Lower lobe of right lung (tissue), 2 donors: ENCODE measurements around the gene ANGPTL5. TPM values are rescaled to one million over a fixed set of nuclear protein-coding genes. Genes with fewer than 3 reads are reported as not detected.

Experiments used
- ATAC-seq, 2 donors: fragments of 200-7000 bp; cut with Tn5 transposase; one replicate each; pipeline ENCODE4 v1.9.1; 2020 to 2022; ENCODE audit warnings: mild to moderate bottlenecking in 2 of 2, moderate library complexity in 2 of 2
- DNase-seq: peaks from one replicate; pipeline ENCODE4 v3.0.0-alpha.2; 2020
- H3K27ac ChIP-seq: fragments of 200-600 bp; one replicate; pipeline ENCODE4 v1.8.0; 2022
- H3K27me3 ChIP-seq: fragments of 200-600 bp; one replicate; pipeline ENCODE4 v1.8.0; 2022; ENCODE audit warnings: low read depth
- H3K36me3 ChIP-seq: fragments of 200-600 bp; one replicate; pipeline ENCODE4 v1.8.0; 2022; ENCODE audit warnings: mild to moderate bottlenecking
- H3K4me1 ChIP-seq: fragments of 200-600 bp; one replicate; pipeline ENCODE4 v1.8.0; 2022
- H3K4me3 ChIP-seq: fragments of 200-600 bp; one replicate; pipeline ENCODE4 v1.8.0; 2022; ENCODE audit warnings: mild to moderate bottlenecking
- H3K9me3 ChIP-seq: fragments of 200-600 bp; one replicate; pipeline ENCODE4 v1.8.0; 2022
- intact Hi-C: fragments of 100-400 bp; cut with DNase I; formaldehyde crosslinking; loops from one replicate; pipeline ENCODE4 v1.11.0; 2022
- total RNA-seq: library from RNA; stranded (reverse); fragmentation: NEBNext Ultra II Directional; extraction: Animal tissue kit (Norgen Biotek cat#: 25700); gene quantifications from one replicate; pipeline ENCODE4 v1.2.1, GENCODE V29; 2021
- TF ChIP-seq, protein P1 (sequence below): fragments of 200-600 bp; IDR thresholded peaks from one replicate; pipeline ENCODE4 v1.8.0; 2022; ENCODE audit warnings: antibody characterized with exemption, mild to moderate bottlenecking
- donor health status: DM: no; HTN: yes; CAD: no; lungs with severe emphysema.

The ANGPTL5 gene
- total RNA-seq, 1 donor from 2014 or later, result 0.71 TPM

DNA sequence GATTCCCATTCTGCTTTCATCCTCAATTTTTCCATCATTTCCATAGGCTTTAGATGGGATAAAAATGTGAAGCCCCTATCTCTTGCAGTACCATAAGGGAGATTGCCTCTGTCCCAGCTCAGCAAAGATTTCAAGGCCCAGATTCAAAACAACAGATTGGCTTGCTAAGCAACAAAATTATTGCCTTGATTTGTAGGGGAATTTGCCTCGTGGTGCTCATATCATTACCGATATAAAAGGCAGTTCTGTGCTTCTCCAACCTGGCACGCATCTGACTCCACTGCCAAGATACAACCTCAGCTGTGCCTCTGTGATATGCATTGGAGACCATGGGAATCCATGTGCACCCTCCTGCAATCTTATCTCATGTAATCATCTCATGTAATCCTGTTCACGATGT is 26.6 kb downstream of the ANGPTL5 start:
- no peak overlapping the region for H3K27ac ChIP-seq
- no peaks in the 10 kb centered on the region for H3K9me3 ChIP-seq
- no peaks in the 10 kb centered on the region for H3K4me1 ChIP-seq
- ATAC-seq (no peak), DNase-seq (no peak)
- no peaks in the 10 kb centered on the region for H3K36me3 ChIP-seq
- H3K27me3 ChIP-seq, result no peaks in the 10 kb centered on the region
- TF ChIP-seq, protein P1, sequence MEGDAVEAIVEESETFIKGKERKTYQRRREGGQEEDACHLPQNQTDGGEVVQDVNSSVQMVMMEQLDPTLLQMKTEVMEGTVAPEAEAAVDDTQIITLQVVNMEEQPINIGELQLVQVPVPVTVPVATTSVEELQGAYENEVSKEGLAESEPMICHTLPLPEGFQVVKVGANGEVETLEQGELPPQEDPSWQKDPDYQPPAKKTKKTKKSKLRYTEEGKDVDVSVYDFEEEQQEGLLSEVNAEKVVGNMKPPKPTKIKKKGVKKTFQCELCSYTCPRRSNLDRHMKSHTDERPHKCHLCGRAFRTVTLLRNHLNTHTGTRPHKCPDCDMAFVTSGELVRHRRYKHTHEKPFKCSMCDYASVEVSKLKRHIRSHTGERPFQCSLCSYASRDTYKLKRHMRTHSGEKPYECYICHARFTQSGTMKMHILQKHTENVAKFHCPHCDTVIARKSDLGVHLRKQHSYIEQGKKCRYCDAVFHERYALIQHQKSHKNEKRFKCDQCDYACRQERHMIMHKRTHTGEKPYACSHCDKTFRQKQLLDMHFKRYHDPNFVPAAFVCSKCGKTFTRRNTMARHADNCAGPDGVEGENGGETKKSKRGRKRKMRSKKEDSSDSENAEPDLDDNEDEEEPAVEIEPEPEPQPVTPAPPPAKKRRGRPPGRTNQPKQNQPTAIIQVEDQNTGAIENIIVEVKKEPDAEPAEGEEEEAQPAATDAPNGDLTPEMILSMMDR, result no peak
- intact Hi-C loops, result no loop called here
- H3K4me3 ChIP-seq, result no peak overlapping the region

GRCh38 chr11:101885631-101886030 is 30.7 kb downstream of the ANGPTL5 start:
- ATAC-seq (no peak), DNase-seq (no peak)
- H3K4me3 ChIP-seq, result no peak overlapping the region
- intact Hi-C loops, result no loop called here
- H3K27me3 ChIP-seq, result no peaks in the 10 kb centered on the region
- no peaks in the 10 kb centered on the region for H3K9me3 ChIP-seq
- no peaks in the 10 kb centered on the region for H3K4me1 ChIP-seq
- H3K27ac ChIP-seq, result no peak overlapping the region
- TF ChIP-seq, protein P1, result no peak
- H3K36me3 ChIP-seq, result no peaks in the 10 kb centered on the region

DNA sequence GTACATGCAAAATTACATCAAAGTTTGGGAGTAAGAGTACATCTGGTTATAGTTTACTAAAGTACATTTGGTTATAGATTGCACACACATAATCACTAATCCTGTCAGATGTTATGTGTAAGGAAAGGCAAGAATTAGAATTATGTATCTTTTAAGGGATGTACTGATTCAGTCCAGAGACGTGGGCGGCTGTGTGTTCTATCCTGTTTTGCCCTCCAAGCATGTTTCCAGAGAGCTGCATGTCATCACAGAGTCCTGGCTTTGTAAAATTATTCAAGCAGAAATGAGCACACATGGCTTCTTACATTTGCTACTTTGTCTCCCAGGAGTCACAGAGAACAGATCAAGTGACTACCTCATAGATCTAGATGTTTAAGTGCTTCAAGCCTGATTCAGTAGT is 34.7 kb downstream of the ANGPTL5 start:
- Histone ChIP-seq H3K4me1 (no peaks in the 10 kb centered on the region), H3K9me3 (no peaks in the 10 kb centered on the region), H3K27me3 (no peaks in the 10 kb centered on the region), H3K36me3 (no peaks in the 10 kb centered on the region), H3K4me3 (no peak overlapping the region), H3K27ac (no peak overlapping the region)
- TF ChIP-seq, protein P1, result no peak
- intact Hi-C loops, result no loop called here
- DNase-seq (no peak), ATAC-seq (no peak)

- ATAC-seq (no peak), DNase-seq (no peak)
- intact Hi-C loops, result no loop called here
- Histone ChIP-seq H3K27me3 (no peaks in the 10 kb centered on the region), H3K4me1 (no peaks in the 10 kb centered on the region), H3K4me3 (no peak overlapping the region), H3K36me3 (no peaks in the 10 kb centered on the region), H3K27ac (no peak overlapping the region), H3K9me3 (no peaks in the 10 kb centered on the region)
- TF ChIP-seq, protein P1, result peak; percentile 17
Observed at GRCh38 chr11:101880222-101880621, 36.1 kb downstream of the ANGPTL5 start.

DNA sequence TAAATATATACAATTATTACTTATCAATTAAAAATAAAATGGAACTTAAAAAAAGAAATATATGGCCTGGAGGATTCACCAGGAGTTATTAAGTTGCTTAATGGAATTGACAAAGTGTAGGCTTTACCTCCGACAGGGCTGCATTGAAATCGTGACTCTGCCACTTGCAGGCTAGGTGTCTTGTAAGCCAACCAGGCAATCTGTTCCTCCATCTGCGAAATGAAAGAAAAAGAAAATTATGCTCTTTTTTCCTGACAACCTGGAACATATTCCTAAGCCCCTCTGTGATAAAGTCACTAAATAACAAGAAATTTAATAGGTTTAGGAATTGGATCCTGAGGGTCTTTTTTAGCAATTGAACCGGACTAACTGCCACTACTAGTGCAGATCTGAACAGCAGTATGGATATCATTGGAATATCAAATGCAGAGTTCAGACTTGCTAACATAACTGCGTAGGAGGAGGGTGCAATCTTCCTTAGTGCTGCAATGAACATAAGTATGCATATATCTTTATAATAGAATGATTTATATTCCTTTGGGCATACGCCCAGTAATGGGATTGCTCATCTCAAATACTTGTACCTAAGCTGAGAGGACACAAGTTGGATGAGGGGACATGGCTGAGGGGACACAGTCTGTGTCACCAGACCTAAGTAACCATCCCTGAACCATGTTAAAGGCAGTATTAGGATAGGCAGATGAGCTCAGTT is 44.0 kb downstream of the ANGPTL5 start:
- Histone ChIP-seq H3K36me3 (no peaks in the 10 kb centered on the region), H3K4me3 (no peak overlapping the region), H3K27me3 (no peaks in the 10 kb centered on the region), H3K4me1 (no peaks in the 10 kb centered on the region), H3K9me3 (no peaks in the 10 kb centered on the region), H3K27ac (no peak overlapping the region)
- ATAC-seq (no peak), DNase-seq (no peak)
- intact Hi-C loops, result no loop called here
- TF ChIP-seq, protein P1, result no peak
